KOPT-K1 (cell line): ENCODE measurements around the gene PHF21B.

Experiments
- H3K27ac ChIP-seq: fragments of 200-600 bp; sonication (generic); 2 replicates; pipeline ENCODE4 v1.5.1; 2016; ENCODE audit warnings: antibody characterized with exemption, mild to moderate bottlenecking, low read depth, low read length; ENCODE audit not compliant: poor library complexity, severe bottlenecking
- H3K36me3 ChIP-seq: fragments of 200-600 bp; sonication (generic); 2 replicates; pipeline ENCODE4 v1.5.1; 2017; ENCODE audit warnings: antibody characterized with exemption, mild to moderate bottlenecking, low read length, moderate library complexity; ENCODE audit not compliant: insufficient read depth
- H3K9me3 ChIP-seq: fragments of 200-600 bp; sonication (generic); 2 replicates; pipeline ENCODE4 v1.5.1; 2017; ENCODE audit warnings: antibody characterized with exemption, low read length, mild to moderate bottlenecking; ENCODE audit not compliant: insufficient read depth, poor library complexity, severe bottlenecking

PHF21B gene

GRCh38 chr22:44988671-44989070 is 21.1 kb downstream of the PHF21B start:
- Histone ChIP-seq H3K36me3 (no peaks in the 10 kb centered on the region), H3K27ac (no peak overlapping the region), H3K9me3 (no peaks in the 10 kb centered on the region)

GRCh38 chr22:44986926-44987325 is 22.9 kb downstream of the PHF21B start:
- Histone ChIP-seq H3K27ac (no peak overlapping the region), H3K36me3 (no peaks in the 10 kb centered on the region)

GRCh38 chr22:44985906-44986527 is 23.8 kb downstream of the PHF21B start:
- H3K27ac ChIP-seq = no peak overlapping the region
- H3K36me3 ChIP-seq = no peaks in the 10 kb centered on the region
- H3K9me3 ChIP-seq = no peaks in the 10 kb centered on the region

More at GRCh38 chr22:44986926-44987325, 22.9 kb downstream of the PHF21B start:
- no peaks in the 10 kb centered on the region for H3K9me3 ChIP-seq

- no peak overlapping the region for H3K27ac ChIP-seq
- H3K9me3 ChIP-seq = no peaks in the 10 kb centered on the region
- no peaks in the 10 kb centered on the region for H3K36me3 ChIP-seq
These were observed 25.8 kb downstream of the PHF21B start for GRCh38 chr22:44983878-44984482.

GRCh38 chr22:44982445-44982844 is 27.4 kb downstream of the PHF21B start:
- no peaks in the 10 kb centered on the region for H3K36me3 ChIP-seq
- H3K9me3 ChIP-seq = no peaks in the 10 kb centered on the region
- no peak overlapping the region for H3K27ac ChIP-seq

- no peak overlapping the region for H3K27ac ChIP-seq
- no peaks in the 10 kb centered on the region for H3K36me3 ChIP-seq
- no peaks in the 10 kb centered on the region for H3K9me3 ChIP-seq
These were observed 27.9 kb downstream of the PHF21B start for GRCh38 chr22:44981857-44982256.

GRCh38 chr22:44979154-44979553 is 30.7 kb downstream of the PHF21B start:
- Histone ChIP-seq H3K27ac (no peak overlapping the region), H3K36me3 (no peaks in the 10 kb centered on the region), H3K9me3 (no peaks in the 10 kb centered on the region)

GRCh38 chr22:44975427-44976262 is 34.2 kb downstream of the PHF21B start:
- no peaks in the 10 kb centered on the region for H3K36me3 ChIP-seq
- H3K9me3 ChIP-seq = no peaks in the 10 kb centered on the region
- no peak overlapping the region for H3K27ac ChIP-seq

- H3K27ac ChIP-seq = no peak overlapping the region
- no peaks in the 10 kb centered on the region for H3K36me3 ChIP-seq
- no peaks in the 10 kb centered on the region for H3K9me3 ChIP-seq
These were observed 35.4 kb downstream of the PHF21B start for GRCh38 chr22:44974454-44974853.

- H3K36me3 ChIP-seq = no peaks in the 10 kb centered on the region
- no peak overlapping the region for H3K27ac ChIP-seq
- H3K9me3 ChIP-seq = no peaks in the 10 kb centered on the region
These were observed 36.0 kb downstream of the PHF21B start for GRCh38 chr22:44973829-44974228.

GRCh38 chr22:44972363-44973083 is 37.3 kb downstream of the PHF21B start:
- no peaks in the 10 kb centered on the region for H3K36me3 ChIP-seq
- no peaks in the 10 kb centered on the region for H3K9me3 ChIP-seq
- no peak overlapping the region for H3K27ac ChIP-seq

- Histone ChIP-seq H3K9me3 (no peaks in the 10 kb centered on the region), H3K36me3 (no peaks in the 10 kb centered on the region), H3K27ac (no peak overlapping the region)
These were observed 38.0 kb downstream of the PHF21B start for GRCh38 chr22:44971651-44972362.

- Histone ChIP-seq H3K9me3 (no peaks in the 10 kb centered on the region), H3K27ac (no peak overlapping the region), H3K36me3 (no peaks in the 10 kb centered on the region)
These were observed 39.5 kb downstream of the PHF21B start for GRCh38 chr22:44970291-44970690.

- Histone ChIP-seq H3K27ac (no peak overlapping the region), H3K9me3 (no peaks in the 10 kb centered on the region), H3K36me3 (no peaks in the 10 kb centered on the region)
These were observed 40.0 kb downstream of the PHF21B start for GRCh38 chr22:44969817-44970216.
